Uterus (tissue), 2 donors: ENCODE results near the gene CLMP.

Experiments used
- CTCF ChIP-seq, 4 experiments: fragments of 200-600 bp in 2 of 4; fragments of 450-650 bp in 2 of 4; sonication (generic) in 2 of 4; IDR thresholded peaks; one replicate each; pipeline ENCODE4 v1.5.1; 2016 to 2019; ENCODE audit warnings: antibody characterized with exemption in 4 of 4, mild to moderate bottlenecking in 2 of 4, moderate library complexity in 1 of 4
- POLR2A ChIP-seq, 2 donors: fragments of 450-650 bp; IDR thresholded peaks; one replicate each; pipeline ENCODE4 v1.6.1; 2016; ENCODE audit warnings: antibody characterized with exemption in 2 of 2, mild to moderate bottlenecking in 1 of 2, moderate library complexity in 1 of 2

DNA sequence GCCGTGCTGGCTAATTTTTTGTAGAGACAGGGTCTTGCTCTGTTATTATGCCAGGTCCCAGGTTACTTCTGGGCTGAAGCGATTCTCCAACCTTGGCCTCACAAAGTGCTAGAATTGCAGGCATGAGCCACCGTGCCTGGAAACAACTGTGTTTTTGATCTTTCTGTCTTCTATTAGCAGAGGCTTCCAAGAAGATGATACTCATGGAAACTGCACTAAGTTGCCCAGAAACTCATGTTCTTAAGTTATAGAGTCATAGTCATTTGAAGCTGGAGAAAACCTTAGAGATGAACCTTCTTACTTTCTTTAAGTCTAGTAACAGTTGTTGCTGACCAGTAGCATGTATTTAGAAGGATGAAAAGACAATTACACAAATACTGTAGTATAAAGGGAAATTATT, 96.1 kb downstream of the CLMP start:
- TF ChIP-seq CTCF (IDR thresholded peaks at IDR 0.05) (no peak), POLR2A (IDR thresholded peaks at IDR 0.05) (no peak)
